Cardiac fibroblast (primary cell): ENCODE results near the gene OTX1.

ENCODE experiments used
- DNase-seq, 2 donors: peaks; one replicate each; pipeline versions ENCODE4 v3.0.0 to v3.0.0-alpha.2; 2010; ENCODE audit warnings: low read depth in 2 of 2
- H3K4me3 ChIP-seq, 2 donors: replicated peaks in 1 of 2; 1 replicate in 1 of 2; 2 replicates in 1 of 2; pipeline ENCODE4 v1.5.1; 2011; ENCODE audit warnings: low read depth in 2 of 2, low read length in 2 of 2, mild to moderate bottlenecking in 2 of 2, moderate library complexity in 1 of 2
- CTCF ChIP-seq: IDR thresholded peaks from one replicate; pipeline ENCODE4 v1.5.1; 2011; ENCODE audit warnings: low read depth, mild to moderate bottlenecking, low read length, inconsistent platforms

Gene OTX1

GRCh38 chr2:63053889-63054602 lies 3.4 kb downstream of the OTX1 start:
- TF ChIP-seq CTCF: peak; percentile 12
- peak overlapping the region in 1 of 2 donors; percentile 22 for H3K4me3 ChIP-seq
- no peak for DNase-seq

GRCh38 chr2:63054841-63055225 lies 4.2 kb downstream of the OTX1 start:
- TF ChIP-seq CTCF: no peak
- H3K4me3 ChIP-seq: no peak overlapping the region
- no peak for DNase-seq

- no peak for TF ChIP-seq CTCF
- DNase-seq: no peak
- peak overlapping the region in 1 of 2 donors; percentile 11 for H3K4me3 ChIP-seq
Observed at GRCh38 chr2:63055226-63056106, 4.8 kb downstream of the OTX1 start.

- TF ChIP-seq CTCF: no peak
- H3K4me3 ChIP-seq: no peak overlapping the region
- DNase-seq: no peak
Observed at GRCh38 chr2:63056107-63057050, 5.7 kb downstream of the OTX1 start.

GRCh38 chr2:63057249-63058143 lies 6.9 kb downstream of the OTX1 start:
- H3K4me3 ChIP-seq: no peak overlapping the region
- no peak for TF ChIP-seq CTCF
- DNase-seq: no peak
